Measurements from ENCODE around the gene USP49. TPM values are rescaled to one million over a fixed set of nuclear protein-coding genes. Genes with fewer than 3 reads are reported as not detected.

Gene USP49
- total and polyA plus RNA-seq, 10 of the 15 experiments (the other 5 are each of a cell fraction or from before 2014, with no cell fraction given): 1.0 to 7.7 (median 4.3) TPM

GRCh38 chr6:41747256-41748101, 147.7 kb downstream of the USP49 start, which contains the start of gene PGC:
PGC (minus strand) TSS chr6:41747397; CDS start chr6:41747334, 63 bp downstream.
- Histone ChIP-seq H4K20me1 (ENCODE audit: control insufficient read depth, insufficient read depth) (no peaks in the 10 kb centered on the region), H2AFZ (ENCODE audit: control insufficient read depth, low read depth, low read length) (no peak within 1 kb of the TSS), H3K4me2 (ENCODE audit: control insufficient read depth, insufficient read depth) (no peak within 1 kb of the TSS), H3K9ac (ENCODE audit: control insufficient read depth, insufficient read depth, low read length) (no peak within 1 kb of the TSS), H3K4me3 (no peak within 1 kb of the TSS), H3K27me3 (replicated peaks in 1 of 2; ENCODE audit: control insufficient read depth in 2 of 2, insufficient read depth in 2 of 2, low read length in 1 of 2) (no peaks in the 10 kb centered on the region; a peak in 1 of 4 replicates), H3K4me1 (ENCODE audit: control insufficient read depth, insufficient read depth, low read length) (no peaks in the 10 kb centered on the region), H3K27ac (ENCODE audit: control insufficient read depth, insufficient read depth) (no peak within 1 kb of the TSS), H3K36me3 (ENCODE audit: control insufficient read depth in 2 of 2, insufficient read depth in 2 of 2, low read length in 1 of 2) (no peaks in the 10 kb centered on the region), H3K9me3 (replicated peaks; ENCODE audit: control insufficient read depth, insufficient read depth, low read length) (no peaks in the 10 kb centered on the region), H3K79me2 (ENCODE audit: control insufficient read depth, insufficient read depth, low read length) (no peaks in the 10 kb centered on the region)
- ChIA-PET SMC1A (ENCODE audit: uncharacterized antibody, unreplicated experiment) (interaction anchor here (1.1 kb wide), 1 partner anchor 31 kb away, joined by 3 read pairs; no protein-coding TSS in a partner anchor), RAD21 (ENCODE audit: unreplicated experiment) (no interaction called here), POLR2A (interaction anchor here (0.6 kb wide), 1 partner anchor 415 kb away, joined by 3 read pairs; no protein-coding TSS in a partner anchor), CTCF (no interaction called here)
- in situ Hi-C loops (cut with MboI): no loop called here
- intact Hi-C loops (cut with micrococcal nuclease; ENCODE audit: unreplicated experiment): no loop called here
- no peak for ATAC-seq
- DNase-seq (ENCODE audit: low read depth, low spot score): no peak
- no peak for FAIRE-seq
- 52% methylated on average over 15 of the region's 15 CpGs for WGBS (ENCODE audit: insufficient coverage, insufficient replicate concordance, low lambda C conversion rate, missing lambda C conversion rate)
- BruUV-seq (replicated peaks): no TSS peak
- TF ChIP-seq ZNF384 (IDR thresholded peaks at IDR 0.05; ENCODE audit: borderline replicate concordance, low read depth, low read length) (no peak), ZNF687 (IDR thresholded peaks at IDR 0.05) (no peak), CHD1 (IDR thresholded peaks at IDR 0.05; ENCODE audit: low read depth, low read length) (no peak), MEF2B (IDR thresholded peaks at IDR 0.05; ENCODE audit: partially characterized antibody, poor library complexity, severe bottlenecking) (no peak), SREBF1 (IDR thresholded peaks at IDR 0.05; ENCODE audit: low read length) (no peak), JUNB (IDR thresholded peaks at IDR 0.05) (no peak), NR2C2 (IDR thresholded peaks at IDR 0.05; ENCODE audit: borderline replicate concordance, control insufficient read depth, insufficient read length, low read depth) (no peak), TCF7 (IDR thresholded peaks at IDR 0.05; ENCODE audit: borderline replicate concordance) (no peak), WRNIP1 (IDR thresholded peaks at IDR 0.05; ENCODE audit: borderline replicate concordance, low read depth, low read length) (no peak), RELA (IDR thresholded peaks at IDR 0.05; ENCODE audit: borderline replicate concordance, partially characterized antibody) (no peak)
- TF ChIP-seq, protein P1, sequence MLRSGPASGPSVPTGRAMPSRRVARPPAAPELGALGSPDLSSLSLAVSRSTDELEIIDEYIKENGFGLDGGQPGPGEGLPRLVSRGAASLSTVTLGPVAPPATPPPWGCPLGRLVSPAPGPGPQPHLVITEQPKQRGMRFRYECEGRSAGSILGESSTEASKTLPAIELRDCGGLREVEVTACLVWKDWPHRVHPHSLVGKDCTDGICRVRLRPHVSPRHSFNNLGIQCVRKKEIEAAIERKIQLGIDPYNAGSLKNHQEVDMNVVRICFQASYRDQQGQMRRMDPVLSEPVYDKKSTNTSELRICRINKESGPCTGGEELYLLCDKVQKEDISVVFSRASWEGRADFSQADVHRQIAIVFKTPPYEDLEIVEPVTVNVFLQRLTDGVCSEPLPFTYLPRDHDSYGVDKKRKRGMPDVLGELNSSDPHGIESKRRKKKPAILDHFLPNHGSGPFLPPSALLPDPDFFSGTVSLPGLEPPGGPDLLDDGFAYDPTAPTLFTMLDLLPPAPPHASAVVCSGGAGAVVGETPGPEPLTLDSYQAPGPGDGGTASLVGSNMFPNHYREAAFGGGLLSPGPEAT (IDR thresholded peaks at IDR 0.05; ENCODE audit: low read depth): no peak
- TF ChIP-seq, protein P2, sequence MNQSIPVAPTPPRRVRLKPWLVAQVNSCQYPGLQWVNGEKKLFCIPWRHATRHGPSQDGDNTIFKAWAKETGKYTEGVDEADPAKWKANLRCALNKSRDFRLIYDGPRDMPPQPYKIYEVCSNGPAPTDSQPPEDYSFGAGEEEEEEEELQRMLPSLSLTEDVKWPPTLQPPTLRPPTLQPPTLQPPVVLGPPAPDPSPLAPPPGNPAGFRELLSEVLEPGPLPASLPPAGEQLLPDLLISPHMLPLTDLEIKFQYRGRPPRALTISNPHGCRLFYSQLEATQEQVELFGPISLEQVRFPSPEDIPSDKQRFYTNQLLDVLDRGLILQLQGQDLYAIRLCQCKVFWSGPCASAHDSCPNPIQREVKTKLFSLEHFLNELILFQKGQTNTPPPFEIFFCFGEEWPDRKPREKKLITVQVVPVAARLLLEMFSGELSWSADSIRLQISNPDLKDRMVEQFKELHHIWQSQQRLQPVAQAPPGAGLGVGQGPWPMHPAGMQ (IDR thresholded peaks at IDR 0.05; ENCODE audit: borderline replicate concordance): no peak

All from GM12878 (cell line).